Purkinje cell (primary cell): Measurements from ENCODE around the gene SOD2. TPM values are rescaled to one million over a fixed set of nuclear protein-coding genes. Genes with fewer than 3 reads are reported as not detected.

ENCODE experiments used
- polyA plus RNA-seq: library from polyadenylated mRNA; unstranded; fragments of >200 nt; fragmentation: Nextera tagmentation; gene quantifications from 2 replicates; pipeline ENCODE4 v1.2.1, GENCODE V29; 2014

SOD2 gene
- polyA plus RNA-seq = 74.9 and 78.3 TPM in 2 replicates

DNA sequence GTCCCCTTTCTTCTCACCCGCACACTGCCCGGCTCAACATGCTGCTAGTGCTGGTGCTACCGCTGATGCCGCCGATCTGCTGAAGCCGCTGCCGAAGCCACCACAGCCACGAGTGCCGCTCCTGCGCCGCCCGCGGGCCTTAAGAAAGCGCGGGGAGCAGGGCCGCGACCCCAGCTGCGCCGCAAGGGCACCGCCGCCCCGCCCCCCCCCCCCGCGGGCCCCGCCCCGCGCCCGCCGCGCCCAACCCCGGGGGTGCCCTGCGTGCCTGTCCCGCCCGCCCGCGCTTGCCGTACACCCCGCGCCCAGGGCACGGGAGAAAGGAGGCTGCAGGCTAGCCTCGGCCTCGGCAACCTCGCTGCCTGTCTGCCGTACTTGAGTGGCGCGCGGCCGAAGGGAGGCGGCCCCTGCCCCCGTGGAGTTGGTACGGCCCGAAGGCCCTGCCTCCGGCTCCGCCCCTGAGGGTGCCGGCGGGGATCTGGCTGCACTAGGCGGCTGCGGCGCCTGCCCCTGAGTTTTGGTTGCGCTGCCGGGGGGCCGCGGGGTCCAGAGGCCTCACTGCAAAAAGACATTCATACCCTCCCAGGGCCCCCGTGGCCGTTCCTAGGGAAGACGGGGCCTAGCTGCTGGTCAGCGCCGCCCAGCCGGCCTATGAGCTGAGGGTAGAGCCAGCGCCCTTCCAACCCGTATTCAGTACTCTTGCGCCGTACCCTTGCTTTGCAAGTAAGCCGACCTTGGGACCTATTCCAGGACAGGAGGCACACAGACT lies at the start of gene SOD2:
Gene SOD2 (minus strand): TSS at position 114 of the 766 bp plus-strand sequence. CDS start 74 bp downstream, at position 40.

DNA sequence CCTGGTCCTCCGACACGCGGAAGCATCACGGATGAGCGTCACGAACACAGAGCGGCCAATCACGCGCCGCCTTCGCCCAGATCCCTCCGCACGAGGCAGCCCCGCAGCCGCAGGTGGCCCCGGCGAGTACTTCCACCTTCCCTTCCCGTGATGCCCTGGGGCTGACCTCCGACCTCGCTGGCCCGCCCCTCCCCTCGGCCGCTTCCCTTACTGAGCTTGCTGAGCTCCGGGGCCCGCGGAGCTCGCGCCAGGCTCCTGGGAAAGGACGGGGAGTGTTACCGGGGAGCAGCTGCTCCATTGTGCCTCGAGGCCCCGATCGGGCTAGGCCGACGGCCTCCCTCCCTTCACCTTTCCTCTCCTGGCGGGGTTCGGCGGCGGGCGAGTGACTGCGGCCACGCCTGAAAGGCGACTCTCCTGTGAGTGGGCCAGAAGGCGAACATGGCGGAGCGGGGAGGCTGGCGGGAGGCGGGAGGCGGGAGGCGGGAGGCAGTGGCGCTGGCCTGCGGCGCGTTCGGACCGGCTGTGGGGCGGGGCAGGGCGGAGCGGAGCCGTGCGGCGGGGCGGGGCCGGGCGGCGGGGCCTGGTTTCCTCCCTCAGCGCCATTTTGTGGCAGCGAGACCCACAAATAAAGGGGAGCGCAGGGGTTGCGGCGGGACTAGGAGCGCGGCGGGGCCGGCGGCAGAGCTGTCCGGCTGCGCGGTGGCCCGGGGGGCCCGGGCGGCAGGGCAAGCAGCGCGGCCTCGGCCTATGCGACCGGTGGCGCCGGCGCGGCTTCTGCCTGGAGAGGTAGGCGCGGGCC lies 34.1 kb upstream of the SOD2 start, which contains the start of gene WTAP:
Gene WTAP (plus strand): TSS at position 589 of the 799 bp plus-strand sequence. CDS start 8,760 bp downstream, outside the sequence.

Other genes with a start within 250 kb of the SOD2 start
- 94.5 and 101 TPM in 2 replicates for gene WTAP, start 34.3 kb upstream of the SOD2 start, polyA plus RNA-seq
- 15.8 and 55.5 TPM in 2 replicates for gene ACAT2, start 68.8 kb upstream of the SOD2 start, polyA plus RNA-seq
- 149 and 191 TPM in 2 replicates for gene TCP1, start 96.4 kb upstream of the SOD2 start, polyA plus RNA-seq
- gene MRPL18, start 97.2 kb upstream of the SOD2 start, polyA plus RNA-seq = 179 and 190 TPM in 2 replicates
- 1.0 TPM in 1 of 2 replicates, not detected in the other for gene PNLDC1, start 107.0 kb upstream of the SOD2 start, polyA plus RNA-seq
- gene MAS1, start 197.7 kb upstream of the SOD2 start, polyA plus RNA-seq = 0.44 TPM in 1 of 2 replicates, not detected in the other